Stimulated activated CD4-positive, alpha-beta T cell treated with anti-CD3 and anti-CD28 coated beads, Interleukin-15, amount 100 ng/mL, for 1 hour (primary cell): ENCODE results near the gene COL5A1.

ENCODE experiments used
- DNase-seq, 2 donors: peaks; one replicate each; pipeline ENCODE4 v3.0.0-alpha.2; 2020; ENCODE audit warnings: low read depth in 1 of 2, low spot score in 1 of 2

The COL5A1 gene

DNA sequence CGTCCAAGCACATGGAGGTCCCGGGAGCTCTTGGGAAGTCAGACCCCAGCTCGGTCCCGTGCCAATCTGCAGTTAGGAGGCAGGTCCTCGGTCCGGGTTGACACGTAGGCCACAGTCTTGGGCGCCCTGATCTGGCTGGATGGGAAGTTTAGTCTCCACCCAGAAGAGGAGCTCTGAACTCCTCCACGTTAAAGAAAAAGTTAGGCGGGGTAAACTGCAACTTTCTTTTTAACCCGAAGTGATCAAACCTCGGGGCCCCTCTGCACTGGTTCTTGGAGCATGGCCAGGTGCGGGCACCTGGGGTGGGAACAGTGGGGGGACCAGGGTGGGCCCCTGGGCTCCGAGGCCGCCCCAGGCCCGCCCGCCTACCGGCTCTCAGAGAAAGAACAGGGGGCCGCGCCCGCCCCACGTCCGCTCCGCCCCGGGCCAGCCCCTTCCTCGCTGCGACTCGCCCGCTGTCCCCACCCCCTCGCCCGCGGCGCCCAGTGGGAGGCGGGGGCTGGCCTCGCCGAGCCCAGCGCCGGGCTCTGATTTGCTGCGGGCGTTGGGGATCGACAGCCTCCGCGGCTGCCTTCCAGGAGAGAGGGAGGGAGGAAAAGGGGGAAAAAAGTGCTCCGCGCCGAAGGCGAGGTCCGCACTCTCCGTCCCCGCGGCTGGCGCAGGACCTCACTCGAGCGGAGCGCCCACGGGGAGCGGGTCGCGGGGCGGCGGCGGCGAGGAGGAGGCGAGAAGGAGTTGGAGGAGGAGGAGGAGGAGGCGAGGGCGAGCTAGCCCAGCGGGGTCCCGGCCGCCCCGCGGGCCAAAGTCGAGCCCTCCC, at the start of gene COL5A1:
COL5A1 (plus strand) TSS at position 631 of the 817 bp plus-strand sequence. CDS start 385 bp downstream, outside the sequence.
- DNase-seq = peak; percentile 4 to 26

GRCh38 chr9:134592018-134592818, 49.4 kb upstream of the COL5A1 start:
- DNase-seq = no peak

- DNase-seq = no peak
Observed at GRCh38 chr9:134592819-134593200, 48.8 kb upstream of the COL5A1 start.

- no peak for DNase-seq
Observed at GRCh38 chr9:134593286-134594077, 48.1 kb upstream of the COL5A1 start.

- DNase-seq = no peak
Observed at GRCh38 chr9:134594078-134594941, 47.3 kb upstream of the COL5A1 start.

DNA sequence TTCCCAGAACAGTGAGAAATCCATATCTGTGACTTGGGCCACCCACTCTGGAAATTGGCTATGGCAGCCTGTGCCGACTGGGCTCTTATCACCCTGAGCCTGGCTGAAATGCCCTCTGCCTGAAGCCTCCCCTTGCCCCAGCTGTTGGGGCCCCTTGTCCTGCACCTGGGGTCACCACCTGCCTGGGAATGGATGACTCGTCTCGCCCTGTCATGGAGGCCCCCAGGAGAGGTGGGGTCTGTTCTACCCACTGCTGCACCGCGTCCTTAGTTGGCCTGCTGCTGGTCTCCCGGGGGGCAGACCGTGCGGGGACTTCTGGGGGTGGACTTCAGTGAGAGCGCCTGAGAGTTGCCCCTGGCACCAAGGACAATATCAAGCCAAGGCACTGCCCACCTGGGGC, 46.6 kb upstream of the COL5A1 start:
- no peak for DNase-seq

- DNase-seq = no peak
Observed at GRCh38 chr9:134597041-134597913, 44.3 kb upstream of the COL5A1 start.

GRCh38 chr9:134597957-134598883, 43.4 kb upstream of the COL5A1 start:
- no peak for DNase-seq

GRCh38 chr9:134598884-134599245, 42.7 kb upstream of the COL5A1 start:
- DNase-seq = no peak

- no peak for DNase-seq
Observed at GRCh38 chr9:134600371-134600770, 41.2 kb upstream of the COL5A1 start.

GRCh38 chr9:134600836-134601638, 40.6 kb upstream of the COL5A1 start:
- DNase-seq = no peak

- DNase-seq = no peak
Observed at GRCh38 chr9:134601764-134602163, 39.8 kb upstream of the COL5A1 start.

DNA sequence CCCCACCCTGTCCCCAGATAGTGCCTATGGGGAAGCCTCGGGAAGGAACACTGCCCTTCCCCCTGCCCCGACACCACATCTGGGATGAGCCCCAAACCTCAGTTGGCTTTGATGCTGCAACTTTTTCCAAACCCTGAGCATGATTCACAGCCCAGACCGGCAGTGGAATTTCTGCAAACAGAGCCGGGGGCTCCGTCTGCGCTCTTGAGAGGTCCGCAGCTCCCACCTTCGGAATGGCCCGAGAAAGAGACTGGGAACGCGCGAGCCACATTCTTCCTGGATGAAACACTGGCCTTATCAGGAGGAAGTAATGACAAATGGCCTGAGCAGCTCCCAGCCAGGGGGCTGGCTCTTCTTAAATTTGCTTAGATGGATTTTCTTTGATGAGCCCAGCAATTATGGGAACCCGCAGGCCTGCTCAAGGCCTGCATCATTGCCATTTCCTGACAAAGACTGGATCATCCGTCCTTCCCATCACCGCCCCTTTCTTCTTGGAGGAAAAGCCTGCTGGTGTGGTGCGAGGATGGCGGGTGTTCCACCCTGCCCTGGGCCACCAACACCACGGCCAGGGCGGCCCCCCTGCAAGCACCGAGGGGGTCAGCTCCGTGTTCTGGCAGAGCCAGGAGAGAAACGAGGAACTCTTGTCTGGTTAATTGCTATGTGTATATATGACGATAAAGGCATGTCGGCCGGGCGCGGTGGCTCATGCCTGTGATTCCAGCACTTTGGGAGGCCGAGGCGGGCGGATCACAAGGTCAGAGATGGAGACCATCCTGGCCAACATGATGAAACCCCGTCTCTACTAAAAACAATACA, 38.8 kb upstream of the COL5A1 start:
- no peak for DNase-seq

DNA sequence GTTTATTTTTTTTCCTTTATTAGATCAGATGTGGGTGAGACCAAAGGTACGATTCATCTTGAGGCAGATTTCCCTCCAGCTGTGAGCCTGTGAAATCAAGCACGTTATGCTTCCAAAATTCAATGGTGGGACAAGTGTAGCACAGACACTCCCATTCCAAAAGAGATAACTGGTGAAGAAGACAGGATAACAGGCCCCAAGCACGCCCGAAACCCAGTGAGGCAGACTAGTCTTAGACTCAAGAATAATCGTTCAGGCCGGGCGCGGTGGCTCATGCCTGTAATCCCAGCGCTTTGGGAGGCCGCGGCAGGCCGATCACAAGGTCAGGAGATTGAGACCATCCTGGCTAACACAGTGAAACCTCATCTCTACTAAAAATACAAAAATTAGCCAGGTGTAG, 36.8 kb upstream of the COL5A1 start:
- no peak for DNase-seq

DNA sequence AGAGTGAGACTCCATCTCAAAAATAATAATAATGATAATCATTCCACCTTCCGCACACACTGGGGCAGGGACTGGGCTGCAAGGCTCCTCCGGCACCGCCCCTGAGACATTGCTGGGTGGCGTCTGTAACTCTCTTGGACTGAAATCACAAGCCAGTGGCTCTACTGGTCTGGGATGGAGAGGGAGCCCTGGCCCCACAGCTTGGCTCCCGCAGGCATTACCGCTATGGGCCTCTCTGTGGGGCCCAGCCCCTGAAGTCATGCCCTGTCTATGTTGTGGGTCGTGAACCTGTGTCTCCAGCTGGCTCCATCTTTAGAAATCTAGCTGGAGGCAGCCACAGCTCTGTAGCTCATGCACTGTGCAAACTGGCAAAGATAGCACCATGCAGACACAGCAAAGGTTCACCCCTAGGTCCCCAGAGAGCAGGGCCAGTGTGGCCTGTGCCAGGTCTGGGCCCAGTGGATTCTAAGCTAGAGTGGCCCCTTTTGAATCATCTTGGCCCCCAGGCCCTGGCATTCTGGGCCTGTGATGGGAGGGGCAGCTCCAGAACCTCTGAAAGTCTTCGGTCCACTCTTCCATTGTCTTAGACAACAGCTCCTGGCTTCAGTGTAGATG, 36.1 kb upstream of the COL5A1 start:
- no peak for DNase-seq

DNA sequence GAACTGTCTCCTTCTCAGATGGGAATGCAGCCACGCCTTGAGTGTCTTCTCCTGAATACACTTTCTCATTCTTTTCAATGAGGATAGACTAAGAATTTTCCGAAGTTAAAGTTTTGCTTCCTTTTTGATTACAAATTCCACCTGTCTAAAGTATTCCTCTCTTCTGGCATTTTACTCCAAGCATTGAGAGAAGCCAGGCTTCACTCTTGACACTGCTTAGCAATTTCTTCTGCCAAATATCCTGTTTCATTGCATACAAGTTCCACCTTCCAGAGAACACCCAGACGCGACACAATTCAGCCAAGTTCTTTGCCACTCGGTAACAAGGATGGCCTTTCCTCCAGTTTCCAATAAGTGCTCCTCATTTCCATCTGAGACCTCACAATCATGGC, 35.6 kb upstream of the COL5A1 start:
- DNase-seq = no peak
